A673 (cell line): Measurements from ENCODE around the gene CDH18. TPM values are rescaled to one million over a fixed set of nuclear protein-coding genes. Genes with fewer than 3 reads are reported as not detected.

Experiments used
- BruUV-seq: library from RNA; stranded (reverse); fragments of 400-500 nt; replicated peaks from 2 replicates; lab custom pipeline; 2021; lab: Mats Ljungman, UMichigan
- CTCF ChIA-PET: fragments of 300-600 bp; sonication (Branson Sonifier 250); formaldehyde crosslinking; loops from one replicate; lab custom pipeline; 2022; ENCODE audit warnings: antibody characterized with exemption; lab: Charles Lee
- POLR2A ChIA-PET: fragments of 300-600 bp; sonication (Branson Sonifier 250); formaldehyde crosslinking; loops from one replicate; lab custom pipeline; 2022; ENCODE audit warnings: antibody characterized with exemption; ENCODE audit not compliant: low non-redundant PET; lab: Charles Lee
- DNase-seq: peaks from one replicate; pipeline ENCODE4 v3.0.0-alpha.2; 2015; ENCODE audit warnings: low spot score
- H3K27ac ChIP-seq: fragments of 200-600 bp; sonication (generic); 2 replicates; pipeline ENCODE4 v1.5.1; 2016; ENCODE audit warnings: mixed run types, low read depth, mild to moderate bottlenecking, mixed read lengths, antibody characterized with exemption, low read length; ENCODE audit not compliant: poor library complexity, severe bottlenecking
- H3K27me3 ChIP-seq: fragments of 200-600 bp; sonication (generic); replicated peaks from 2 replicates; pipeline ENCODE4 v1.6.1; 2017; ENCODE audit warnings: mixed run types, low read depth, mild to moderate bottlenecking, mixed read lengths, antibody characterized with exemption, low read length; ENCODE audit not compliant: insufficient read depth, poor library complexity
- H3K36me3 ChIP-seq: fragments of 200-600 bp; sonication (generic); 2 replicates; pipeline ENCODE4 v1.6.1; 2016; ENCODE audit warnings: mixed run types, mild to moderate bottlenecking, mixed read lengths, antibody characterized with exemption, low read length; ENCODE audit not compliant: insufficient read depth, poor library complexity, severe bottlenecking
- H3K4me1 ChIP-seq: fragments of 200-600 bp; sonication (generic); 2 replicates; pipeline ENCODE4 v1.6.1; 2017; ENCODE audit warnings: mixed run types, mild to moderate bottlenecking, mixed read lengths, antibody characterized with exemption, low read length; ENCODE audit not compliant: insufficient read depth, poor library complexity, severe bottlenecking
- H3K4me3 ChIP-seq: fragments of 200-600 bp; sonication (generic); 2 replicates; pipeline ENCODE4 v1.5.1; 2016; ENCODE audit warnings: low read depth, mixed run types, mild to moderate bottlenecking, mixed read lengths, low read length; ENCODE audit not compliant: poor library complexity, severe bottlenecking
- H3K9me3 ChIP-seq: fragments of 200-600 bp; sonication (generic); 2 replicates; pipeline ENCODE4 v1.6.1; 2016; ENCODE audit warnings: mixed run types, low read depth, mild to moderate bottlenecking, mixed read lengths, antibody characterized with exemption, low read length; ENCODE audit not compliant: poor library complexity, severe bottlenecking
- CTCF ChIP-seq: fragments of 300-800, 200-600 bp; sonication (generic); conservative IDR thresholded peaks from 2 replicates; pipeline ENCODE4 v1.5.1; 2017; ENCODE audit warnings: low read depth, mild to moderate bottlenecking, antibody characterized with exemption, low read length, moderate library complexity, mixed read lengths
- EZH2 ChIP-seq: fragments of 200-600 bp; sonication (generic); IDR thresholded peaks from 2 replicates; pipeline ENCODE4 v1.6.1; 2017; ENCODE audit warnings: borderline replicate concordance, low read depth, mild to moderate bottlenecking, mixed read lengths, antibody characterized with exemption, low read length; ENCODE audit not compliant: poor library complexity, severe bottlenecking
- intact Hi-C: fragments of 100-400 bp; cut with micrococcal nuclease; formaldehyde crosslinking; loops from one replicate; pipeline ENCODE4 v1.10.0; 2022; ENCODE audit not compliant: unreplicated experiment
- total RNA-seq: library from RNA; stranded (reverse); gene quantifications from 2 replicates; pipeline ENCODE4 v1.2.3, GENCODE V29; 2021

Gene CDH18
- total RNA-seq, 1 experiment from 2014 or later = not detected

DNA sequence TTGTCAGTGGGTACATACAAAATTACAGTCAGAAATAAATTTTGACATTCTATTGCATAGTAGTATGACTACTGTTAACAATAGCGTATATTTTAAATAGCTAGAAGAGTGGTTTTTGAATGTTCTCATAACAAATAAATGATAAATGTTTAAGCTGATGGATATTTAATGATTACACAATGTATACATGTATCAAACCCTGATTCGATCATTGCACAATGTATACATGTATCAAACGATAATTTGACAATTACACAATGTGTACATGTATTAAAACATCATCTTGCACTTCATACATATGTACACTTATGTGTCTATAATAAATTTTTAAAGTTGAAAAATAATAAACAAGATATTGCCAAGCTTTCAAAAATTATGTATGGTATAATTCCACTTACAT, 87.7 kb downstream of the CDH18 start:
- no peaks in the 10 kb centered on the region for H3K9me3 ChIP-seq
- no peaks in the 10 kb centered on the region for H3K4me1 ChIP-seq
- DNase-seq = no peak
- intact Hi-C loops = no loop called here
- H3K27ac ChIP-seq = no peak overlapping the region
- POLR2A ChIA-PET = no interaction called here
- H3K36me3 ChIP-seq = no peaks in the 10 kb centered on the region
- no TSS peak for BruUV-seq
- no peak overlapping the region for H3K4me3 ChIP-seq
- CTCF ChIA-PET = no interaction called here
- no peaks in the 10 kb centered on the region for H3K27me3 ChIP-seq
- TF ChIP-seq CTCF = no peak

DNA sequence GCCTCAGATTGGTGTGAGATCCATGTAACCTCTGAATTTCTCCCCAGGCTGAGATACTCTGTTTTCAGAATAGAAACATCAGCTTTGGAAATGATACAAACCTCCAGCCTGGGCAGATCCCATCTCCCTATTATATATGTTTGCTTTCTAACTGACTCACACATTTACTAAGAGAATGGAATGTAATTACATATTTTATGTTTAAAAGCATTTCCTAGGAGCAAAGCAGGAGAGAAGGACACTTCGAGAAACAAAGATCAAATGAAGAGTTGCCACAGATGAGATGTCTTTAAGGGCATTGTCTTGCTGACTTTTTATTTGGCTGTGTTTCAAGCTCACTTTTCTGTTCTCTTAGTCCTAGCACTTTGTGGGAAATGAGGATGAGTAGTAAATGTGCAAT, 96.3 kb downstream of the CDH18 start:
- no peaks in the 10 kb centered on the region for H3K4me1 ChIP-seq
- H3K27me3 ChIP-seq = no peaks in the 10 kb centered on the region
- no peak overlapping the region for H3K4me3 ChIP-seq
- DNase-seq = no peak
- BruUV-seq = no TSS peak
- POLR2A ChIA-PET = no interaction called here
- TF ChIP-seq EZH2 (no peak), CTCF (no peak)
- intact Hi-C loops = no loop called here
- no peaks in the 10 kb centered on the region for H3K9me3 ChIP-seq
- CTCF ChIA-PET = no interaction called here
- no peaks in the 10 kb centered on the region for H3K36me3 ChIP-seq
- no peak overlapping the region for H3K27ac ChIP-seq

DNA sequence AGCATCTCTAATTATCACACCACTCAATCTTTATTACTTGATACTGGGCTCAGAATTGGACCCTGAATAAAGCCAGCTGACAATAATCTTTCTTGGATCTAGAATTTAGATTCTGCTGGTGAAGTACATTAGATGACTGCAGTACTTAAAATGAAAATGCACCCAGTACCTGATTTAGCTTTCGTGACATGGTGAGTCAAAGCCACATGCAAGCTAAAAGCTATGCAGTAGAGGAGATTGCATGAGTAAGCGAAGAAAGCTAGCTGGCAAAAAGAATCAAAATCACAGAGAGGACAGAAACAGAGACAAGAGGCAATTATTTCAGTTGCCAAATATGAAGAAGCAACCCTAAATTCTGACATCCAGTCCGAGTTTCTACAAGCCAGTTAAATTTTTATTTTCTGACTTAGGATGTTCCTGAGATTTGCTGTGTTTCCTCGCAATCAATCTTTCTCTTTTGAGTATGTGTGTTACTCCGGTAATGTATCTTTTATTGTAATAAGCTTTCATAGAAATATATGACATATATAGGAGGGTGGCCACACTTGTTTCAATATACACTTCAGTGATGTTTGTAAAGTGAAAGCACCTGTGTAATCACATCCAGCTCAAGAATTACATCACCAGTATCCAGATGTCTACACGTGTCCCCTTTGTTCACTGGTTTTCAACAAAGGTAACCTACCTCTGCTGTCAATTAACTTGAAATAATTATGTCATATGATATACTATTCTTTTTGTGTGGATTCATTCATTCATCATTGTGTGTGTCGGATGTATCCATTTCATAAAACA, 101.7 kb downstream of the CDH18 start:
- no peaks in the 10 kb centered on the region for H3K4me1 ChIP-seq
- no peak overlapping the region for H3K4me3 ChIP-seq
- intact Hi-C loops = no loop called here
- ChIA-PET CTCF (no interaction called here), POLR2A (no interaction called here)
- no peaks in the 10 kb centered on the region for H3K36me3 ChIP-seq
- no TSS peak for BruUV-seq
- TF ChIP-seq EZH2 = no peak
- no peak for TF ChIP-seq CTCF
- H3K27me3 ChIP-seq = no peaks in the 10 kb centered on the region
- no peak overlapping the region for H3K27ac ChIP-seq
- no peaks in the 10 kb centered on the region for H3K9me3 ChIP-seq
- no peak for DNase-seq
